ENCODE data around the gene PRKCA.

The PRKCA gene

GRCh38 chr17:66667090-66667489, 364.7 kb downstream of the PRKCA start:
- Histone ChIP-seq H2AFZ (ENCODE audit: low read depth, low read length) (no peak overlapping the region), H3K9ac (ENCODE audit: low read length) (no peak overlapping the region), H3K4me3 (ENCODE audit: low read length) (no peak overlapping the region), H3K4me1 (ENCODE audit: low read length) (no peaks in the 10 kb centered on the region), H3K27me3 (ENCODE audit: low read depth, low read length) (no peaks in the 10 kb centered on the region), H3K36me3 (replicated peaks; ENCODE audit: low read depth, low read length) (no peaks in the 10 kb centered on the region), H3K9me3 (ENCODE audit: insufficient read depth, low read length) (no peaks in the 10 kb centered on the region), H3K27ac (ENCODE audit: low read length) (no peak overlapping the region), H3K4me2 (ENCODE audit: low read length) (no peak overlapping the region), H4K20me1 (ENCODE audit: insufficient read depth, low read length) (no peaks in the 10 kb centered on the region), H3K79me2 (ENCODE audit: low read length) (no peaks in the 10 kb centered on the region)
- no peak for TF ChIP-seq CTCF (IDR thresholded peaks at IDR 0.05; ENCODE audit: low read depth, low read length)
- no peak for TF ChIP-seq EZH2phosphoT487 (IDR thresholded peaks at IDR 0.05; ENCODE audit: low read depth)

GRCh38 chr17:66667491-66668030, 365.1 kb downstream of the PRKCA start:
- TF ChIP-seq CTCF (IDR thresholded peaks at IDR 0.05; ENCODE audit: low read depth, low read length) (no peak), EZH2phosphoT487 (IDR thresholded peaks at IDR 0.05; ENCODE audit: low read depth) (no peak)
- H3K79me2 ChIP-seq (ENCODE audit: low read length), result no peaks in the 10 kb centered on the region
- no peaks in the 10 kb centered on the region for H3K4me1 ChIP-seq (ENCODE audit: low read length)
- H3K9me3 ChIP-seq (ENCODE audit: insufficient read depth, low read length), result no peaks in the 10 kb centered on the region
- H3K27me3 ChIP-seq (ENCODE audit: low read depth, low read length), result peaks cover 4% of the 10 kb centered on the region; the same call in 1 of the 2 replicates
- H3K9ac ChIP-seq (ENCODE audit: low read length), result no peak overlapping the region
- H3K4me3 ChIP-seq (ENCODE audit: low read length), result no peak overlapping the region
- no peak overlapping the region for H3K27ac ChIP-seq (ENCODE audit: low read length)
- H4K20me1 ChIP-seq (ENCODE audit: insufficient read depth, low read length), result no peaks in the 10 kb centered on the region
- H2AFZ ChIP-seq (ENCODE audit: low read depth, low read length), result no peak overlapping the region
- no peak overlapping the region for H3K4me2 ChIP-seq (ENCODE audit: low read length)
- no peaks in the 10 kb centered on the region for H3K36me3 ChIP-seq (replicated peaks; ENCODE audit: low read depth, low read length)

- Histone ChIP-seq H3K79me2 (ENCODE audit: low read length) (no peaks in the 10 kb centered on the region), H3K9ac (ENCODE audit: low read length) (no peak overlapping the region), H3K4me2 (ENCODE audit: low read length) (no peak overlapping the region), H4K20me1 (ENCODE audit: insufficient read depth, low read length) (no peaks in the 10 kb centered on the region), H3K4me3 (ENCODE audit: low read length) (no peak overlapping the region), H3K27ac (ENCODE audit: low read length) (no peak overlapping the region), H3K36me3 (replicated peaks; ENCODE audit: low read depth, low read length) (no peaks in the 10 kb centered on the region), H2AFZ (ENCODE audit: low read depth, low read length) (no peak overlapping the region), H3K4me1 (ENCODE audit: low read length) (no peaks in the 10 kb centered on the region), H3K27me3 (ENCODE audit: low read depth, low read length) (peaks cover 4% of the 10 kb centered on the region; the same call in 1 of the 2 replicates), H3K9me3 (ENCODE audit: insufficient read depth, low read length) (no peaks in the 10 kb centered on the region)
- TF ChIP-seq CTCF (IDR thresholded peaks at IDR 0.05; ENCODE audit: low read depth, low read length) (no peak), EZH2phosphoT487 (IDR thresholded peaks at IDR 0.05; ENCODE audit: low read depth) (no peak)
Observed at GRCh38 chr17:66670206-66670605, 367.8 kb downstream of the PRKCA start.

GRCh38 chr17:66671156-66671555, 368.7 kb downstream of the PRKCA start:
- H3K4me2 ChIP-seq (ENCODE audit: low read length), result no peak overlapping the region
- no peaks in the 10 kb centered on the region for H3K9me3 ChIP-seq (ENCODE audit: insufficient read depth, low read length)
- H3K27ac ChIP-seq (ENCODE audit: low read length), result no peak overlapping the region
- no peaks in the 10 kb centered on the region for H4K20me1 ChIP-seq (ENCODE audit: insufficient read depth, low read length)
- no peaks in the 10 kb centered on the region for H3K36me3 ChIP-seq (replicated peaks; ENCODE audit: low read depth, low read length)
- no peak overlapping the region for H2AFZ ChIP-seq (ENCODE audit: low read depth, low read length)
- H3K27me3 ChIP-seq (ENCODE audit: low read depth, low read length), result peaks cover 4% of the 10 kb centered on the region; the same call in 1 of the 2 replicates
- no peaks in the 10 kb centered on the region for H3K4me1 ChIP-seq (ENCODE audit: low read length)
- no peaks in the 10 kb centered on the region for H3K79me2 ChIP-seq (ENCODE audit: low read length)
- TF ChIP-seq EZH2phosphoT487 (IDR thresholded peaks at IDR 0.05; ENCODE audit: low read depth) (no peak), CTCF (IDR thresholded peaks at IDR 0.05; ENCODE audit: low read depth, low read length) (no peak)
- no peak overlapping the region for H3K9ac ChIP-seq (ENCODE audit: low read length)
- H3K4me3 ChIP-seq (ENCODE audit: low read length), result no peak overlapping the region
